Measurements from ENCODE around the gene WNT16. TPM values are rescaled to one million over a fixed set of nuclear protein-coding genes. Genes with fewer than 3 reads are reported as not detected.

WNT16 gene
- total RNA-seq, 4 donors from 2014 or later: not detected

DNA sequence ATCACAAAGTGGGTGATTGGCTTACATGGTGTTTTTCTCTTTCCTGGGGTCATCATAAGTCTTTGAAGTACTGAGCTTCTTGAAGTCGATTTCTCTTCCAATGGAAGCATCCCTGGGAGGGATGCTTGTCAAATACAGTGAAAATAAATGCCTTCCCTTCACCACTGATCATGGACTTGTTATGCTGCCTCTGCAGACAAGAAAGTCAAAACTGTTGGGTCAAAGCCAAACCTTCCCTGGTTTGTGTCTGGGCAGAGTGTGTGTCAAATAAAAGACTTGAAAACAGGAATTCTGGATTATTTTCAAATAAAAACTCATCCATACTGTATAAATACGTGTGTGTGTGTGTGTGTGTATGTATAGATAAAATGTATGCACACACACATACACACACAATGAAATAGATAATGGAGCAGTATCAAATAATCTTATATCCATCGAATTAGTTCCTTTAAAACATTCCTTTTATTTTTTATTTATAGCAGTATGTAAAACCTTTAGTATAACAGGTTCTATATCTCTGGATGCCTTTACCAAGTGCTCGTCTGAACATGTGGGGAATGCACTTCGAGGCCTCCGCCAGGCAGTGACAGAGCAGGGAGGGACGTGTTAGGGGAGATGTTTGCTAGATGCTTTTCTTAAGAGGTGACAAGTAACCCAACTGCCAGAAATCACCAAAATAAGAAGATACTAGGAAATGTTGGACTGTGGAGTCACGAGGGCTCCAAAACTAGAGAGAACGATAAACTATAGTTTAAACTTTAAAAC lies 27.2 kb upstream of the WNT16 start:
- TF ChIP-seq, protein P1, sequence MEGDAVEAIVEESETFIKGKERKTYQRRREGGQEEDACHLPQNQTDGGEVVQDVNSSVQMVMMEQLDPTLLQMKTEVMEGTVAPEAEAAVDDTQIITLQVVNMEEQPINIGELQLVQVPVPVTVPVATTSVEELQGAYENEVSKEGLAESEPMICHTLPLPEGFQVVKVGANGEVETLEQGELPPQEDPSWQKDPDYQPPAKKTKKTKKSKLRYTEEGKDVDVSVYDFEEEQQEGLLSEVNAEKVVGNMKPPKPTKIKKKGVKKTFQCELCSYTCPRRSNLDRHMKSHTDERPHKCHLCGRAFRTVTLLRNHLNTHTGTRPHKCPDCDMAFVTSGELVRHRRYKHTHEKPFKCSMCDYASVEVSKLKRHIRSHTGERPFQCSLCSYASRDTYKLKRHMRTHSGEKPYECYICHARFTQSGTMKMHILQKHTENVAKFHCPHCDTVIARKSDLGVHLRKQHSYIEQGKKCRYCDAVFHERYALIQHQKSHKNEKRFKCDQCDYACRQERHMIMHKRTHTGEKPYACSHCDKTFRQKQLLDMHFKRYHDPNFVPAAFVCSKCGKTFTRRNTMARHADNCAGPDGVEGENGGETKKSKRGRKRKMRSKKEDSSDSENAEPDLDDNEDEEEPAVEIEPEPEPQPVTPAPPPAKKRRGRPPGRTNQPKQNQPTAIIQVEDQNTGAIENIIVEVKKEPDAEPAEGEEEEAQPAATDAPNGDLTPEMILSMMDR (IDR thresholded peaks at IDR 0.05; ENCODE audit: low read depth): no peak

GRCh38 chr7:121302214-121302745 lies 26.5 kb upstream of the WNT16 start:
- TF ChIP-seq, protein P1 (IDR thresholded peaks at IDR 0.05; ENCODE audit: low read depth): no peak

- TF ChIP-seq, protein P1 (IDR thresholded peaks at IDR 0.05; ENCODE audit: low read depth): no peak
Observed at GRCh38 chr7:121303422-121304101, 25.2 kb upstream of the WNT16 start.

DNA sequence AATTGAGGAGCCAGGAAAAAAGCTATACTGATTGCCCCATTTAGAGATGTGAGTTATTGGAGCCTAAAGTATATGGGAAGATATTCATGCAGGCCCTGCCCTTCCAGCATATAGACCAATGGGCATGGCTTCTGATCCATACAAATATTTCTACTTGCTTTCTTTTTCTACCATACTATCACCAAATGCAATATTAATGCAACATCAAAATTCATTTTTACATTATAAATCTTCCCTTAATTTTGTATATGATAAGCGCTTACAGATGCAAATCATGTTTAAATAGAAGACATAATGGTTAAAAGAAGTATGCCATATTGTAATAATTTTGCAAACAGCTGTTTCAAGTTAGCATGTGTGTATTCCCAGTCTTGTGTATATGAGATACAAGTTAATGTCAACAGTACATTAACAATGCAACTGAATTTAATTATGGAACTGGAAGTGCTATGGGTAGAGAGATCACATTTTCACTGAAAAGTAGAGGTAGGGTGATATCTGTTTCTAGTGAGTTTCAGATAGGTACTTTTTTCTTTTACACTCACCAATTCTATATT lies 24.6 kb upstream of the WNT16 start:
- TF ChIP-seq, protein P1 (IDR thresholded peaks at IDR 0.05; ENCODE audit: low read depth): no peak

GRCh38 chr7:121305109-121305508 lies 23.7 kb upstream of the WNT16 start:
- TF ChIP-seq, protein P1 (IDR thresholded peaks at IDR 0.05; ENCODE audit: low read depth): no peak

- TF ChIP-seq, protein P1 (IDR thresholded peaks at IDR 0.05; ENCODE audit: low read depth): no peak
Observed at GRCh38 chr7:121306565-121306964, 22.2 kb upstream of the WNT16 start.

- TF ChIP-seq, protein P1 (IDR thresholded peaks at IDR 0.05; ENCODE audit: low read depth): no peak
Observed at GRCh38 chr7:121307021-121307574, 21.7 kb upstream of the WNT16 start.

Measured in subcutaneous adipose tissue (tissue), 4 donors.